Measurements from ENCODE around the gene SH3RF3. TPM values are rescaled to one million over a fixed set of nuclear protein-coding genes. Genes with fewer than 3 reads are reported as not detected.

SH3RF3 gene
- total RNA-seq, 1 donor from 2014 or later: 10.8 TPM

DNA sequence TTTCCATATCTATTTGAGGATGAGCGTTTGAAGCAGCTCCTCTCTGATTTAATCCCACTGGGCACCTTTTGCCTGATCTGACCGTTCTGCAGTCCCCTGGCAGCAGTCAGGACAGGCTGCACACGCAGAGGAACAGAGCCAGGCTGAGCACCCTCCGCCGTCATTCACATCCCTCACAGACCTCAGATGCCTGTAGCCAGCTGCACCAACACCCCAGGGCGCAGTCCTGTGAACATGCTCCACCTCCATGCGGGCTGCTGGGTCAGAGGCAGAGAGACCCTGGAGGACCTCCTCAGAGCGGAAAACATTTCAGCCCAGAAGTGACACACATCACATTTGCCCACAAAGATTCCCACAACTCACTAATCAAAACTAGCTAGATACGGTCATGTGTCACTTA, 338.7 kb downstream of the SH3RF3 start:
- Histone ChIP-seq H3K9me3 (no peaks in the 10 kb centered on the region), H3K4me1 (peaks cover 34% of the 10 kb centered on the region), H3K27me3 (no peaks in the 10 kb centered on the region), H3K36me3 (no peaks in the 10 kb centered on the region), H3K4me3 (no peak overlapping the region), H3K27ac (no peak overlapping the region)
- TF ChIP-seq, protein P1, sequence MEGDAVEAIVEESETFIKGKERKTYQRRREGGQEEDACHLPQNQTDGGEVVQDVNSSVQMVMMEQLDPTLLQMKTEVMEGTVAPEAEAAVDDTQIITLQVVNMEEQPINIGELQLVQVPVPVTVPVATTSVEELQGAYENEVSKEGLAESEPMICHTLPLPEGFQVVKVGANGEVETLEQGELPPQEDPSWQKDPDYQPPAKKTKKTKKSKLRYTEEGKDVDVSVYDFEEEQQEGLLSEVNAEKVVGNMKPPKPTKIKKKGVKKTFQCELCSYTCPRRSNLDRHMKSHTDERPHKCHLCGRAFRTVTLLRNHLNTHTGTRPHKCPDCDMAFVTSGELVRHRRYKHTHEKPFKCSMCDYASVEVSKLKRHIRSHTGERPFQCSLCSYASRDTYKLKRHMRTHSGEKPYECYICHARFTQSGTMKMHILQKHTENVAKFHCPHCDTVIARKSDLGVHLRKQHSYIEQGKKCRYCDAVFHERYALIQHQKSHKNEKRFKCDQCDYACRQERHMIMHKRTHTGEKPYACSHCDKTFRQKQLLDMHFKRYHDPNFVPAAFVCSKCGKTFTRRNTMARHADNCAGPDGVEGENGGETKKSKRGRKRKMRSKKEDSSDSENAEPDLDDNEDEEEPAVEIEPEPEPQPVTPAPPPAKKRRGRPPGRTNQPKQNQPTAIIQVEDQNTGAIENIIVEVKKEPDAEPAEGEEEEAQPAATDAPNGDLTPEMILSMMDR (IDR thresholded peaks at IDR 0.05): no peak
- TF ChIP-seq POLR2A (IDR thresholded peaks at IDR 0.05): no peak
- no peak for DNase-seq (ENCODE audit: extremely low spot score in 2 of 2)
- intact Hi-C loops (cut with DNase I): no loop called here

DNA sequence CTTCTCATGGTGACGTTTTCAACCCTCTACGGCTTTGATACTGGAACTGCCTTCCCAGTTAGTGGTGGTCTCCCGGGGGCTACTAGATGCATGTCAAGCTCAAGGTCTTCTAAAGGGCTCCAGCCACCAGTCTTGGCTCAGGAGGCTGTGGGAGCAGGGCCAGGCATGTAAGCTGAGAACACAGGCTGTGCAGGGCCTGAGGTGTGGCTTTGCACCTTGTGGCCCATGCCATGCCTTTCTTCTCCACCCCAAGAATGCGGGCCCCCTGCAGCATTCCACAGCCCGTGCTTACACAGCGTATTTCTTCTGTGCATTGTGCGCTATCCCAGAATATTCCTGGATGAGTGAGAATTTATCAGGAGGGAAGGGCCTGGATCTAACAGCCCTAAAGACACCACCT, 339.9 kb downstream of the SH3RF3 start:
- Histone ChIP-seq H3K9me3 (no peaks in the 10 kb centered on the region), H3K27ac (no peak overlapping the region), H3K27me3 (no peaks in the 10 kb centered on the region), H3K4me3 (no peak overlapping the region), H3K36me3 (no peaks in the 10 kb centered on the region), H3K4me1 (peaks cover 44% of the 10 kb centered on the region)
- TF ChIP-seq, protein P1 (IDR thresholded peaks at IDR 0.05): no peak
- TF ChIP-seq POLR2AphosphoS5 (IDR thresholded peaks at IDR 0.05; ENCODE audit: insufficient read depth in 1 of 2, low read depth in 1 of 2) (no peak), POLR2A (IDR thresholded peaks at IDR 0.05) (no peak)
- no peak for DNase-seq (ENCODE audit: extremely low spot score in 2 of 2)
- intact Hi-C loops (cut with DNase I): no loop called here

DNA sequence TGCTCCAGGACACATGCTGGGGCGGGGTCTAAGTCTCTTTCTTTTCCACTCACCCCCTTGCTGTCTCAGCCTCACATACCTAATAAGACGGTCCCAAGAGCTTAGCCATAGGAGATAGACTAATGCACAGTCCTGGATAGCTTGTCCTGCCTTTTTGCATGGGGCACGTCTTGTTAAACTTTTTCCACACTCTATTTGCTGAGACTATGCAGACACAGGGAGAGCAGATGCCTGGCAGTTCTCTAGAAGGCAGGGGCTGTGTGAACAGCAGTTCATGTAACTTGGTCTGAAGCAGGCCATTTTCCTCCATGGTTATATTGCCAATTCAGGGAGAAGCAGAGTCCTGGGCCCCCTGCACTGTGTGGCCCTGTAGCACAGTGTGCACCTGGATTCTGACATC, 342.7 kb downstream of the SH3RF3 start:
- TF ChIP-seq, protein P1 (IDR thresholded peaks at IDR 0.05): no peak
- no peak for TF ChIP-seq POLR2AphosphoS5 (IDR thresholded peaks at IDR 0.05; ENCODE audit: insufficient read depth in 1 of 2, low read depth in 1 of 2)
- TF ChIP-seq POLR2A (IDR thresholded peaks at IDR 0.05): no peak
- intact Hi-C loops (cut with DNase I): no loop called here
- Histone ChIP-seq H3K27ac (no peak overlapping the region), H3K4me1 (peaks cover 57% of the 10 kb centered on the region), H3K9me3 (no peaks in the 10 kb centered on the region), H3K4me3 (no peak overlapping the region), H3K27me3 (no peaks in the 10 kb centered on the region), H3K36me3 (no peaks in the 10 kb centered on the region)
- DNase-seq (ENCODE audit: extremely low spot score in 2 of 2): no peak

DNA sequence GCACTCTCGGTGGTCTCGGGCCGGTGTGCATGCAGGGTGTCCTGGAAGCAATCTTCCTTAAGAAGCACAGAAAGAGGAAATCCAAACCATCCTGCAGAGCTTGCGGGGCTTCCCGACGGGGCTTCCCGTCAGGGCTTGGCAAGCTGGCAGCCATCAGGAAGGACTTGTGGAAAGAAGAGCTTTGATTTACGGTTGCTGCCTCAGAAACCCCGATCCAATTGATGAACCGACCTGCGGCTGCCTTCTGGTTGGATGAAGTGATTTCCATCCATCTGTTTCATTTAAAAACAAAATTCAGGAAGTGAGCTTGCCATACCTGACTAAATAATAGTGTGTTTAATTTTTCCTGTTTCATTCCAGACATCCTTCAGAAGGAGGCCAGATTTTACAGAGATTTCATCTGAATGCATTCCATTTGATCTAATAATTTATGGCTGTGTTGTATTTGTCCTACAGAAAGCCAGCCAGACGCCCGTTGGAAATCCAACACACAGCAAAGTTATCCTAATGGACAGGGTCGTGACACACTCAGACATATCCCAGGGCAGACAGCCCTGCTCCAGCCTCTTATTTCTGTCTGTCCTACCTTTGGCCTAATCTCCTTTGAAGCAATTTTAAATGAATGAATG, 343.4 kb downstream of the SH3RF3 start:
- Histone ChIP-seq H3K27me3 (no peaks in the 10 kb centered on the region), H3K4me1 (peaks cover 53% of the 10 kb centered on the region), H3K27ac (no peak overlapping the region), H3K36me3 (no peaks in the 10 kb centered on the region), H3K4me3 (no peak overlapping the region), H3K9me3 (no peaks in the 10 kb centered on the region)
- DNase-seq (ENCODE audit: extremely low spot score in 2 of 2): no peak
- no peak for TF ChIP-seq POLR2AphosphoS5 (IDR thresholded peaks at IDR 0.05; ENCODE audit: insufficient read depth in 1 of 2, low read depth in 1 of 2)
- no peak for TF ChIP-seq POLR2A (IDR thresholded peaks at IDR 0.05)
- TF ChIP-seq, protein P1 (IDR thresholded peaks at IDR 0.05): no peak
- intact Hi-C loops (cut with DNase I): no loop called here

DNA sequence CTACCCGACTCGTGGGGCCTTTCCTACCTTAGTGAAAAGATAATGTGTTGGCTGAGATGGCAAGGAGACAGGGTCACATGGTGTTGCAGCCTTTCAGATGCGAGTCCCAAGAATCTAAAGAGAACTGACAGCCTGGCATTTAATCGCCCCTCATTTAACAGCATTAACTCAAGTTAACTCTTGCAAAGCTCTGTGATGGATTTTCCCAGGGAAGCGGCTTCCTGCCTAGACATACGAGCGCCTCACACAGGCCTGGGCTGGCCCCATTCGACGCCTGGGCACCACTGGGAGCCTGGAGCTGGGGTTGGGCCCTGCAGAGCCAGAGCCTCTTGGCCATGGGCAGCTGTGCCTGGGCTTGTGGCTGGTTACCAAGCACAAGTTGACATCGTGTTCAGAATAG, 344.0 kb downstream of the SH3RF3 start:
- TF ChIP-seq POLR2A (IDR thresholded peaks at IDR 0.05): no peak
- Histone ChIP-seq H3K27ac (no peak overlapping the region), H3K36me3 (no peaks in the 10 kb centered on the region), H3K4me1 (peaks cover 50% of the 10 kb centered on the region), H3K4me3 (no peak overlapping the region), H3K9me3 (no peaks in the 10 kb centered on the region), H3K27me3 (no peaks in the 10 kb centered on the region)
- DNase-seq (ENCODE audit: extremely low spot score in 2 of 2): no peak
- intact Hi-C loops (cut with DNase I): no loop called here

All from vagina (tissue), 2 donors.